GM12874 (cell line): ENCODE data around the gene TMEM132C.

Experiments used
- TF ChIP-seq, protein P1 (sequence below): IDR thresholded peaks from 2 replicates; pipeline ENCODE4 v1.5.1; 2011; ENCODE audit warnings: low read depth, mild to moderate bottlenecking, control low read depth, low read length, moderate library complexity; ENCODE audit not compliant: insufficient read depth

TMEM132C gene

GRCh38 chr12:128442096-128442495 lies 175.1 kb downstream of the TMEM132C start:
- TF ChIP-seq, protein P1, sequence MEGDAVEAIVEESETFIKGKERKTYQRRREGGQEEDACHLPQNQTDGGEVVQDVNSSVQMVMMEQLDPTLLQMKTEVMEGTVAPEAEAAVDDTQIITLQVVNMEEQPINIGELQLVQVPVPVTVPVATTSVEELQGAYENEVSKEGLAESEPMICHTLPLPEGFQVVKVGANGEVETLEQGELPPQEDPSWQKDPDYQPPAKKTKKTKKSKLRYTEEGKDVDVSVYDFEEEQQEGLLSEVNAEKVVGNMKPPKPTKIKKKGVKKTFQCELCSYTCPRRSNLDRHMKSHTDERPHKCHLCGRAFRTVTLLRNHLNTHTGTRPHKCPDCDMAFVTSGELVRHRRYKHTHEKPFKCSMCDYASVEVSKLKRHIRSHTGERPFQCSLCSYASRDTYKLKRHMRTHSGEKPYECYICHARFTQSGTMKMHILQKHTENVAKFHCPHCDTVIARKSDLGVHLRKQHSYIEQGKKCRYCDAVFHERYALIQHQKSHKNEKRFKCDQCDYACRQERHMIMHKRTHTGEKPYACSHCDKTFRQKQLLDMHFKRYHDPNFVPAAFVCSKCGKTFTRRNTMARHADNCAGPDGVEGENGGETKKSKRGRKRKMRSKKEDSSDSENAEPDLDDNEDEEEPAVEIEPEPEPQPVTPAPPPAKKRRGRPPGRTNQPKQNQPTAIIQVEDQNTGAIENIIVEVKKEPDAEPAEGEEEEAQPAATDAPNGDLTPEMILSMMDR, result no peak

GRCh38 chr12:128444598-128444997 lies 177.6 kb downstream of the TMEM132C start:
- TF ChIP-seq, protein P1, result no peak

DNA sequence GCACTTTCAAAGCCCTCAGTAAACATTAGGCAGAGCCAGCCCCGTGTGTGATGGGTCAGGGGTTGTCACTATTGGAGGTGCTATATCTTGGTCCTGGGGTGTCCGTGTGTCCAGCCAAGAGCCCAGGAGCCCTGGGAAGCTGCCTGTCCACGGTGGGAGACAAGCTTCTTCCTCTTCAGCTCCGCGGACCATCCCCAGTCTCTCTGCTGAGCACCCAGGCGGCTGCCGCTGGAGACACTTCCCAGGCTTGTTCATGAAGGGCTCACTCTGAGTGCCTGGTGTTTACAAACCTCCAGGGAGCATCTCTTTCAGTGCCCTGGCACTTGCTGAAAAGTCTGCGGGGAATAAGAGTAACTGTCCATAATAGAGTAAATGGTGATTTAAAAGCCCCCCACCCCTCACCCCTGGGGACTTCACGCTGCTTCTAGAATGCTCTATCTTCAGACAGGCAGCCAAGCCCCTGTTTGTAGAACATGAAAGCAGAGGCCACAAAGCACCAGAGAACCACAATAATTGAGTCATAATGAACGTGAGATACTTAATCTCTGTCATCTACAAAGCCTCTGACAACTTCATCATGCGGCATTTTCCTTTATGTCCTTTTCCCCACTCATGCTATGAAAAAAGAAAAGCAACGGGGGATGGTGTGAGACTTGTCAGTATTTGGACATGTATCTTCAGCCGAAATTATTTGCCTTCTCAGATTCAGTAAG lies 178.6 kb downstream of the TMEM132C start:
- TF ChIP-seq, protein P1, result no peak

GRCh38 chr12:128449146-128449894 lies 182.3 kb downstream of the TMEM132C start:
- TF ChIP-seq, protein P1, result no peak

DNA sequence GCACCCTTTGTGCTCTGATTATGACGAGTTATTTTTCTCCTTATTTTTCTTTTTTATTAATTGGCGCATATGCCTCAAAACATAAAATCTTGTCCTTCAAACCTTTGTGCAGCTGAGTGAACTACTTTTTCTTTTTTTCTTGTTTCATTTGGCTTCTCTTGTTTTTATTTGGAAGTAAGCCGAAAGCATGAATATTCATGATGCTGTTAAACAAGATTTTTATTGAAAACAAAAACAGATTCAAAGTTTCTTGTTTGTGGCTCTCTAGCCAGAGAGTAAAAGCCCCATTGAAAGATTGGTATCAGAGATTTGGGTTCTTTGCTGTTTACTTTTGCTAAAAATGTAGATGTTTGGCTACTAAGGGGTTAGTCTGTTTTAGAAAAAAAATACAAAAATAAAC lies 183.8 kb downstream of the TMEM132C start:
- TF ChIP-seq, protein P1, result no peak

DNA sequence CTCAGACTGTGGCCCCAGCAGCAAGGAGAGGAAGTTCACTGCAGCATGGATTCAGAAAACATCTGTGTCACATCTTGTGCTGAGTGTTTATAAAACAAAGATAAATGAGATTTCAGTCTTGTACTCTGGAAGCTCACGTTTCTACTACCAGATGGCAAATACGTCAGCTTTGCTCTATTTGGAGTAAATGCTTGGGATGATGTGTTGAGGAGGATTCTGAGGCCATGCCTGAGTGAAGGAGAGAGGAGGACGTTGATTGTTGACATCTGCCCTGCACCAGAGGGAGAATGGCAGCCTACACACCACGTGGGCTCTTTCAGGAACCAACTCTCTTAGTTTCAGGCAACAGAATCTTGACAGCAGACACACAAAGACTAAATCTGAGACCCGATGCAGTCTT lies 188.9 kb downstream of the TMEM132C start:
- TF ChIP-seq, protein P1, result no peak

DNA sequence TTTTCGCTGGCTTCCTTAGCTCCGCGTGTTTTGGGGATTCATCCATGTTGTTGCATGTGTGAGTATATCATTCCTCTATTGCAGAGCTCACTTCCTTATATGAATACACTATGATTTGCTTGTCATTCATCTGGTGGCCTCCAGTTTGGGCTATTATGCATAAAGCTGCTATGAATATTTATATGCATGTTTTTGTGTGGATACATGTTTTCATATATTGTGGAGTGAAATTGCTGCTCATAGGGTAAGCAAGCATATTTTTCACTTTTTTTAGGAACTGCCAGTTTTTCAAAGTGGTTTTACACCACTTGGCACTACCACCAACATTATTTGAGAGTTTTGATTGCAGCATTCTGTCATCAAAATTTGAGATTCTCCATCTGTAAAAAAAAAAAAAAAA lies 190.0 kb downstream of the TMEM132C start:
- TF ChIP-seq, protein P1, result no peak
